Liver (tissue), 9 donors: ENCODE measurements around the gene BSN. TPM values are rescaled to one million over a fixed set of nuclear protein-coding genes. Genes with fewer than 3 reads are reported as not detected.

Experiments used
- DNase-seq: peaks from one replicate; pipeline ENCODE4 v3.0.0-alpha.2; 2017; ENCODE audit warnings: low spot score
- H3K27ac ChIP-seq, 2 donors: one replicate each; pipeline ENCODE4 v1.7.0; 2013; ENCODE audit warnings: inconsistent platforms in 2 of 2, low read length in 2 of 2, control low read depth in 1 of 2, low read depth in 1 of 2, mild to moderate bottlenecking in 1 of 2
- H3K27me3 ChIP-seq, 4 donors: one replicate each; pipeline versions ENCODE4 v1.6.1 to v1.7.0; 2013; ENCODE audit warnings: low read length in 3 of 4, inconsistent platforms in 1 of 4, mild to moderate bottlenecking in 1 of 4, moderate library complexity in 1 of 4; ENCODE audit not compliant: control insufficient read depth in 4 of 4, insufficient read depth in 4 of 4
- H3K36me3 ChIP-seq, 4 donors: one replicate each; pipeline versions ENCODE4 v1.6.1 to v1.7.0; 2013; ENCODE audit warnings: low read length in 3 of 4, mild to moderate bottlenecking in 3 of 4, low read depth in 1 of 4, moderate library complexity in 1 of 4; ENCODE audit not compliant: control insufficient read depth in 4 of 4, insufficient read depth in 3 of 4
- H3K4me1 ChIP-seq, 4 donors: one replicate each; pipeline versions ENCODE4 v1.6.1 to v1.7.0; 2013; ENCODE audit warnings: low read length in 3 of 4, mild to moderate bottlenecking in 3 of 4, moderate library complexity in 1 of 4; ENCODE audit not compliant: control insufficient read depth in 4 of 4, insufficient read depth in 4 of 4
- H3K4me3 ChIP-seq, 3 donors: one replicate each; pipeline versions ENCODE4 v1.6.1 to v1.7.0; 2013; ENCODE audit warnings: low read length in 3 of 3, control low read depth in 1 of 3, low read depth in 1 of 3, mild to moderate bottlenecking in 1 of 3
- H3K9ac ChIP-seq, 2 donors: one replicate each; pipeline ENCODE4 v1.7.0; 2013; ENCODE audit warnings: low read length in 2 of 2, mild to moderate bottlenecking in 2 of 2, moderate library complexity in 2 of 2, control low read depth in 1 of 2, low read depth in 1 of 2
- H3K9me3 ChIP-seq, 4 donors: one replicate each; pipeline versions ENCODE4 v1.6.1 to v1.7.0; 2013; ENCODE audit warnings: low read length in 3 of 4; ENCODE audit not compliant: control insufficient read depth in 4 of 4
- EGR1 ChIP-seq, 2 donors: IDR thresholded peaks; 2 replicates each; pipeline ENCODE4 v1.6.1; 2016 to 2018; ENCODE audit warnings: antibody characterized with exemption in 2 of 2, low read depth in 2 of 2
- FOXA1 ChIP-seq: IDR thresholded peaks from 2 replicates; pipeline ENCODE4 v1.6.1; 2016; ENCODE audit warnings: antibody characterized with exemption
- FOXA2 ChIP-seq: IDR thresholded peaks from 2 replicates; pipeline ENCODE4 v1.6.1; 2016; ENCODE audit warnings: antibody characterized with exemption
- GABPA ChIP-seq, 2 donors: IDR thresholded peaks in 1 of 2; conservative IDR thresholded peaks in 1 of 2; 2 replicates each; pipeline ENCODE4 v1.6.1; 2016; ENCODE audit warnings: antibody characterized with exemption in 2 of 2, mild to moderate bottlenecking in 1 of 2, moderate library complexity in 1 of 2
- HNF4A ChIP-seq, 2 donors: conservative IDR thresholded peaks; 2 replicates each; pipeline ENCODE4 v1.6.1; 2016; ENCODE audit warnings: antibody characterized with exemption in 2 of 2, mild to moderate bottlenecking in 2 of 2
- HNF4G ChIP-seq: IDR thresholded peaks from 2 replicates; pipeline ENCODE4 v1.6.1; 2016; ENCODE audit warnings: antibody characterized with exemption
- JUND ChIP-seq, 2 donors: IDR thresholded peaks; 2 replicates each; pipeline ENCODE4 v1.6.1; 2016; ENCODE audit warnings: antibody characterized with exemption in 2 of 2
- NR2F2 ChIP-seq: IDR thresholded peaks from 2 replicates; pipeline ENCODE4 v1.6.1; 2016; ENCODE audit warnings: antibody characterized with exemption
- RAD21 ChIP-seq, 2 donors: IDR thresholded peaks; 2 replicates each; pipeline ENCODE4 v1.6.1; 2016; ENCODE audit warnings: antibody characterized with exemption in 2 of 2, mild to moderate bottlenecking in 2 of 2
- RXRA ChIP-seq, 2 donors: IDR thresholded peaks; 2 replicates each; pipeline ENCODE4 v1.6.1; 2017 to 2018; ENCODE audit warnings: antibody characterized with exemption in 2 of 2, mild to moderate bottlenecking in 1 of 2
- SP1 ChIP-seq: IDR thresholded peaks from 2 replicates; pipeline ENCODE4 v1.6.1; 2018; ENCODE audit warnings: antibody characterized with exemption, mild to moderate bottlenecking
- TAF1 ChIP-seq: conservative IDR thresholded peaks from 2 replicates; pipeline ENCODE4 v1.6.1; 2016; ENCODE audit warnings: antibody characterized with exemption, mild to moderate bottlenecking
- YY1 ChIP-seq: IDR thresholded peaks from 2 replicates; pipeline ENCODE4 v1.6.1; 2016; ENCODE audit warnings: antibody characterized with exemption, mild to moderate bottlenecking
- WGBS: extraction: QIAGEN DNeasy Blood & Tissue Kit; methylation state at CpG from one replicate; pipeline ENCODE4 v1.1.7; 2013; 5-methylcytosine and 5-hydroxymethylcytosine counted together
- polyA plus RNA-seq, 2 donors: library from polyadenylated mRNA; stranded (reverse) in 1 of 2; unstranded in 1 of 2; fragments of 200-250 nt in 1 of 2; fragments of >200 nt in 1 of 2; fragmentation: Nextera tagmentation in 1 of 2; extraction: Ambion mirVana in 1 of 2; gene quantifications; one replicate each; pipeline versions ENCODE4 v1.2.1 to v1.2.3, GENCODE V29; 2013 to 2015
- total RNA-seq, 2 donors: library from RNA; depleted of rRNA; stranded (reverse); fragments of >200 nt; gene quantifications; one replicate each; pipeline ENCODE4 v1.2.3, GENCODE V29; 2014
- TF ChIP-seq, protein P1 (sequence below): IDR thresholded peaks from 2 replicates; pipeline ENCODE4 v1.6.1; 2016; ENCODE audit warnings: antibody characterized with exemption, mild to moderate bottlenecking
- TF ChIP-seq, protein P2 (sequence below): IDR thresholded peaks from 2 replicates; pipeline ENCODE4 v1.6.1; 2016; ENCODE audit warnings: antibody characterized with exemption
- TF ChIP-seq, protein P3 (sequence below): IDR thresholded peaks from 2 replicates; pipeline ENCODE4 v1.6.1; 2016; ENCODE audit warnings: antibody characterized with exemption
- TF ChIP-seq, protein P4 (sequence below): IDR thresholded peaks from 2 replicates; pipeline ENCODE4 v1.6.1; 2016; ENCODE audit warnings: antibody characterized with exemption
- TF ChIP-seq, protein P5 (sequence below): fragments of 150-350 bp; IDR thresholded peaks from 2 replicates; pipeline ENCODE4 v1.5.1; 2017; ENCODE audit warnings: improper control_type of control experiment, low read depth, low read length; ENCODE audit not compliant: missing input control
- donor health status: healthy.
- donor health status: healthy.
- donor health status: healthy.
- donor health status: healthy.
- donor health status: healthy.

The BSN gene
- total and polyA plus RNA-seq, 4 donors: 0.32 to 0.67 (median 0.40) TPM

DNA sequence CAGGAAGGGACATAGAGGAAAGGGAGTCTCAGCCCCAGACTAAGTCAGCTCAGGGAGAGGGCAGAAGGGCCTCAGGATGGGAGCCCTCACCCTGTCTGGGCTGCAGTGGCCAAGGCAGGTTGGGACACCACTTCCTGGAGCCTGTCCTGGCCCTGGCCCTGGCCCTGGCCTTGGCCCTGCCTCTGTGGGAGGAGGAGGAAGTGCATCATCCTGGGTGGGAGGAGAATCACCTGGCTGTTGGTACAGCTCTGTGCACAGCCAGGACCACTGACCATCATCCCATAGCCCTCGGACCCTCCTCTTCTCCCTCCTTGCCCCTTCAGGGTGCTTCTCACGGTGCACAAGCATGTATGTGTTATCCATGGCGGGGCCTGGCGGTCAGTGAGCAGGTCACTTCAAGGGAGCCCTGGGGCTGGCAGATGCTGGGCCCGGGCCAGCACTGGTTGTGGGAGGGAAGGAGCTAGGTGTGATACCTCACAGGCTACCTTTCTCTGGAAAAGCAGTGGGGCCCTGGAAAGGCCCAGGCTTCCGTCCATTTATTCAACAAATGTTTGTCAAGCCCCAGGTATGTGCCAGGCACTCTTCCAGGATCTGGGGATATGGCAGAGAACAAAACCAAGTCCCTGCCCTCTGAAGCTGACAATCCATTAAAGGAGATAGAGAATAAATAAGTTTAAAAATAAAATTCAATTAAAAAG lies 111.7 kb downstream of the BSN start (continued):
- TF ChIP-seq, protein P1, sequence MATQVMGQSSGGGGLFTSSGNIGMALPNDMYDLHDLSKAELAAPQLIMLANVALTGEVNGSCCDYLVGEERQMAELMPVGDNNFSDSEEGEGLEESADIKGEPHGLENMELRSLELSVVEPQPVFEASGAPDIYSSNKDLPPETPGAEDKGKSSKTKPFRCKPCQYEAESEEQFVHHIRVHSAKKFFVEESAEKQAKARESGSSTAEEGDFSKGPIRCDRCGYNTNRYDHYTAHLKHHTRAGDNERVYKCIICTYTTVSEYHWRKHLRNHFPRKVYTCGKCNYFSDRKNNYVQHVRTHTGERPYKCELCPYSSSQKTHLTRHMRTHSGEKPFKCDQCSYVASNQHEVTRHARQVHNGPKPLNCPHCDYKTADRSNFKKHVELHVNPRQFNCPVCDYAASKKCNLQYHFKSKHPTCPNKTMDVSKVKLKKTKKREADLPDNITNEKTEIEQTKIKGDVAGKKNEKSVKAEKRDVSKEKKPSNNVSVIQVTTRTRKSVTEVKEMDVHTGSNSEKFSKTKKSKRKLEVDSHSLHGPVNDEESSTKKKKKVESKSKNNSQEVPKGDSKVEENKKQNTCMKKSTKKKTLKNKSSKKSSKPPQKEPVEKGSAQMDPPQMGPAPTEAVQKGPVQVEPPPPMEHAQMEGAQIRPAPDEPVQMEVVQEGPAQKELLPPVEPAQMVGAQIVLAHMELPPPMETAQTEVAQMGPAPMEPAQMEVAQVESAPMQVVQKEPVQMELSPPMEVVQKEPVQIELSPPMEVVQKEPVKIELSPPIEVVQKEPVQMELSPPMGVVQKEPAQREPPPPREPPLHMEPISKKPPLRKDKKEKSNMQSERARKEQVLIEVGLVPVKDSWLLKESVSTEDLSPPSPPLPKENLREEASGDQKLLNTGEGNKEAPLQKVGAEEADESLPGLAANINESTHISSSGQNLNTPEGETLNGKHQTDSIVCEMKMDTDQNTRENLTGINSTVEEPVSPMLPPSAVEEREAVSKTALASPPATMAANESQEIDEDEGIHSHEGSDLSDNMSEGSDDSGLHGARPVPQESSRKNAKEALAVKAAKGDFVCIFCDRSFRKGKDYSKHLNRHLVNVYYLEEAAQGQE: peak; percentile 66
- TF ChIP-seq EGR1 (IDR thresholded peaks at IDR 0.05; ENCODE audit: low read depth in 2 of 2) (peak; percentile 15 to 29), RAD21 (IDR thresholded peaks at IDR 0.05) (peak in 1 of 2 donors; percentile 52), HNF4G (no peak), RXRA (IDR thresholded peaks at IDR 0.05) (peak; percentile 87 to 92), HNF4A (conservative IDR thresholded peaks at IDR 0.05) (peak; percentile 68 to 72)
- TF ChIP-seq, protein P2, sequence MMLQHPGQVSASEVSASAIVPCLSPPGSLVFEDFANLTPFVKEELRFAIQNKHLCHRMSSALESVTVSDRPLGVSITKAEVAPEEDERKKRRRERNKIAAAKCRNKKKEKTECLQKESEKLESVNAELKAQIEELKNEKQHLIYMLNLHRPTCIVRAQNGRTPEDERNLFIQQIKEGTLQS: no peak

DNA sequence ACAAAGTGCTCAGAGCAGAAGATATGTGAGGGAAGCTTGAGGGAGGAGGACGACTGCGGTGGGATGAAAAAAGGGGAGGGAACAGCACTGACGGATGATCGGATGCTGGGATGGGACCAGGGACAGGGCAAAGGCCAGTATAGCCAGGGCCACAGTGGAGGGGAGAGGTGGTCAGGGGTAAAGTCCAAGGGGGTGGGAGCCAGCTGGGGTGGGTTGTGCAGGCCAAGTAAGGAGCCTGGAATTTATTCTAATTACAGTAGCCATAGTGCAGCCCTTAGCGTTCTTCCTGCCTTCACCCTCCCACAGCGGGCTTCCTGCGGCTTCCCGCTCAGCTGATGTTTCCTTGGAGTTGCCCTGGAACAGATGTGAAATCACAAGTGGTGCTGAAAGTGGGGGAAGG lies 112.3 kb downstream of the BSN start:
- Histone ChIP-seq H3K9me3 (no peaks in the 10 kb centered on the region), H3K9ac (no peak overlapping the region), H3K27me3 (no peaks in the 10 kb centered on the region), H3K36me3 (no peaks in the 10 kb centered on the region), H3K4me1 (peaks cover 46 to 69% (median 64%) of the 10 kb centered on the region in 4 donors), H3K27ac (peak overlapping the region; percentile 37 to 89), H3K4me3 (no peak overlapping the region)
- DNase-seq: peak; percentile 57
- 18% methylated on average over 8 of the region's 8 CpGs for WGBS
- TF ChIP-seq NR2F2: peak; percentile 70
- TF ChIP-seq, protein P1: no peak
- TF ChIP-seq, protein P3, sequence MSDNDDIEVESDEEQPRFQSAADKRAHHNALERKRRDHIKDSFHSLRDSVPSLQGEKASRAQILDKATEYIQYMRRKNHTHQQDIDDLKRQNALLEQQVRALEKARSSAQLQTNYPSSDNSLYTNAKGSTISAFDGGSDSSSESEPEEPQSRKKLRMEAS: no peak
- TF ChIP-seq RXRA (IDR thresholded peaks at IDR 0.05): peak; percentile 87 to 90
- TF ChIP-seq RAD21 (IDR thresholded peaks at IDR 0.05): peak in 1 of 2 donors; percentile 25
- TF ChIP-seq, protein P2: no peak
- peak; percentile 96 for TF ChIP-seq SP1
- TF ChIP-seq EGR1 (IDR thresholded peaks at IDR 0.05; ENCODE audit: low read depth in 2 of 2): no peak
- peak; percentile 28 for TF ChIP-seq FOXA1
- no peak for TF ChIP-seq FOXA2
- peak in 1 of 2 donors; percentile 38 for TF ChIP-seq JUND (IDR thresholded peaks at IDR 0.05)
- TF ChIP-seq, protein P4, sequence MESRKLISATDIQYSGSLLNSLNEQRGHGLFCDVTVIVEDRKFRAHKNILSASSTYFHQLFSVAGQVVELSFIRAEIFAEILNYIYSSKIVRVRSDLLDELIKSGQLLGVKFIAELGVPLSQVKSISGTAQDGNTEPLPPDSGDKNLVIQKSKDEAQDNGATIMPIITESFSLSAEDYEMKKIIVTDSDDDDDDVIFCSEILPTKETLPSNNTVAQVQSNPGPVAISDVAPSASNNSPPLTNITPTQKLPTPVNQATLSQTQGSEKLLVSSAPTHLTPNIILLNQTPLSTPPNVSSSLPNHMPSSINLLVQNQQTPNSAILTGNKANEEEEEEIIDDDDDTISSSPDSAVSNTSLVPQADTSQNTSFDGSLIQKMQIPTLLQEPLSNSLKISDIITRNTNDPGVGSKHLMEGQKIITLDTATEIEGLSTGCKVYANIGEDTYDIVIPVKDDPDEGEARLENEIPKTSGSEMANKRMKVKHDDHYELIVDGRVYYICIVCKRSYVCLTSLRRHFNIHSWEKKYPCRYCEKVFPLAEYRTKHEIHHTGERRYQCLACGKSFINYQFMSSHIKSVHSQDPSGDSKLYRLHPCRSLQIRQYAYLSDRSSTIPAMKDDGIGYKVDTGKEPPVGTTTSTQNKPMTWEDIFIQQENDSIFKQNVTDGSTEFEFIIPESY: no peak
- TF ChIP-seq, protein P5, sequence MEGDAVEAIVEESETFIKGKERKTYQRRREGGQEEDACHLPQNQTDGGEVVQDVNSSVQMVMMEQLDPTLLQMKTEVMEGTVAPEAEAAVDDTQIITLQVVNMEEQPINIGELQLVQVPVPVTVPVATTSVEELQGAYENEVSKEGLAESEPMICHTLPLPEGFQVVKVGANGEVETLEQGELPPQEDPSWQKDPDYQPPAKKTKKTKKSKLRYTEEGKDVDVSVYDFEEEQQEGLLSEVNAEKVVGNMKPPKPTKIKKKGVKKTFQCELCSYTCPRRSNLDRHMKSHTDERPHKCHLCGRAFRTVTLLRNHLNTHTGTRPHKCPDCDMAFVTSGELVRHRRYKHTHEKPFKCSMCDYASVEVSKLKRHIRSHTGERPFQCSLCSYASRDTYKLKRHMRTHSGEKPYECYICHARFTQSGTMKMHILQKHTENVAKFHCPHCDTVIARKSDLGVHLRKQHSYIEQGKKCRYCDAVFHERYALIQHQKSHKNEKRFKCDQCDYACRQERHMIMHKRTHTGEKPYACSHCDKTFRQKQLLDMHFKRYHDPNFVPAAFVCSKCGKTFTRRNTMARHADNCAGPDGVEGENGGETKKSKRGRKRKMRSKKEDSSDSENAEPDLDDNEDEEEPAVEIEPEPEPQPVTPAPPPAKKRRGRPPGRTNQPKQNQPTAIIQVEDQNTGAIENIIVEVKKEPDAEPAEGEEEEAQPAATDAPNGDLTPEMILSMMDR: no peak
- TF ChIP-seq HNF4G: peak; percentile 95
- TF ChIP-seq YY1: no peak
- peak; percentile 98 for TF ChIP-seq HNF4A (conservative IDR thresholded peaks at IDR 0.05)
- TF ChIP-seq TAF1: no peak
- no peak for TF ChIP-seq GABPA (IDR thresholded peaks at IDR 0.05 in 1 of 2, conservative IDR thresholded peaks at IDR 0.05 in 1 of 2)
